NCI-H2107 treated with DMSO at 0.1 percent for 48 hours (cell line): ENCODE measurements around the gene SIM2.

Experiments used
- DNase-seq: peaks from one replicate; lab custom pipeline; 2025; ENCODE audit not compliant: unreplicated experiment; lab: John Stamatoyannopoulos, UW

Gene SIM2

DNA sequence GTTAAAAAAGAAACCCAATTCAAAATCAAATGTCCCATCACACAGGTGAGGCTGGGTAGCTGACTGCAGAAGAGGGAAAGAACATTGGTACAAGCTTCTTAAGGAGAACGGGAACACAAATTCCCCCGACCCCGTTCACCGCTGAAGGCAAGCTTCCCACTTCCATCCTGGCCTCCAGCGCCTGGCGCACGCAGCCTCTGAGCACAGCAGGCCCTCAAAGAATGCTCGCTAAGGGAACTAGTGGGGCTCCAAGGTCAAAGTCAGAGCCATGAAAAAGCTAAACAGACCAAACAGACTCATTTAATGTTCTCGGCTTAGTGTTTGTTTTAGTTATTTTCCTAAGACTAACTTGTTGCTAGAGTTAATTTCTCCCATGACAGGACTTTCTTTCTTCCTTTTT lies 63.7 kb downstream of the SIM2 start:
- no peak for DNase-seq

- DNase-seq: no peak
Measured at GRCh38 chr21:36763305-36763704, 64.4 kb downstream of the SIM2 start.

DNA sequence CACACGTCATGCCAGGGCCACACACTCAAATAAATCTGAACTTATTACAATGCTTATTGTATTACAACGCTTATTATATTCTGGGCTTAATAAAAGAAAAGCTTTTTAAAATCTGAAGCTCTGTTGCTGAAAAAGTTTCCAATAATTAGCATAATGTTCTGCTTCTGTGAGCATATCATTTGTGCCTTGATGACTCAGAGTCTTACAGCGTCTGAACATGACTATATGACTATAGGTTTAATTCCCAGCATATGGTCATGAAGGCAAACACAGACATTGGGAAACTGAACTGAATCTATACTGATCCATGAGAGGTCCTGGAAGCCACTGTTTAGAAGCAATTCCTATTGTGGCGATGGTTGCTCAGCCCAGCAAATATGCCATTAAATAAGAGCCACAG lies 66.3 kb downstream of the SIM2 start:
- no peak for DNase-seq

DNA sequence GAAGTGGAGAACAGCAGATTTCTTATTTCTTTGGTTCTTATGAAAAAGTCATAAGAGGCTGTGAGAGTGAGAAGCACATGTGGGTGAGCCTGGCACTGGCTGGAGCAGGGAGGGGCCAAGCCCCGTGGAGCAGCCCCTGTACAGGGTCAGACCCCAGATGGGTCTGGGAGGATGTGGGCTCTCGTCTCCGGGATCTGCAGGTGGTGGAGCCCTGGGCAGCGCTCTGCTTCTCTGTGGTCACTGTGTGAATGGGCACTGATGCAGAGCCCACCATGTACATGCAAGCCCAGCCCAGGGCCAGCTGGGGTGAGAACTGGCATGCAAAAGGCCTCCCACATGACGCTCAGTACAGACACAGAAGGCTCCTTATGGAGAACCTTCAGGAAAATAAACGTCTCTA lies 67.6 kb downstream of the SIM2 start:
- no peak for DNase-seq

GRCh38 chr21:36767096-36767495 lies 68.2 kb downstream of the SIM2 start:
- no peak for DNase-seq

DNA sequence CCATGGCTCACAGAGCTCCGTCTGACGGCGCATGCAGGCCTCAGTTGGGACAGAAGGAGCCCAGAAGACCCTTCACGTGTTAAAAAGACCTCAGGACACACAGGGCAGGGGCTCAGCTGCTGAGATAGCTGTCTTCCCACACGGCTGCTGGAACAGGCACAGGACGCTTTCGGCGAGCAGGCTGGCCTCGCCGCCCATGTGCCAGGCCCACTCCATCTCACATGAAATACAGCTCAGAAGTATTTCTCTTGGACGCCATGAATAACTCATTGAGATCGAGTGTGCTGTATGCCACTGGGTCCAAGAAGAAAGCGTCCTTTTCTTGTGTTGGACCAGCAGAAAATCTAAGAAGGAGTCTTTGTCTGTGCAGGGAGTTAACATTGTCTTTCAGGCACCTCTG lies 69.6 kb downstream of the SIM2 start:
- DNase-seq: no peak

GRCh38 chr21:36769051-36769839 lies 70.3 kb downstream of the SIM2 start:
- no peak for DNase-seq

DNA sequence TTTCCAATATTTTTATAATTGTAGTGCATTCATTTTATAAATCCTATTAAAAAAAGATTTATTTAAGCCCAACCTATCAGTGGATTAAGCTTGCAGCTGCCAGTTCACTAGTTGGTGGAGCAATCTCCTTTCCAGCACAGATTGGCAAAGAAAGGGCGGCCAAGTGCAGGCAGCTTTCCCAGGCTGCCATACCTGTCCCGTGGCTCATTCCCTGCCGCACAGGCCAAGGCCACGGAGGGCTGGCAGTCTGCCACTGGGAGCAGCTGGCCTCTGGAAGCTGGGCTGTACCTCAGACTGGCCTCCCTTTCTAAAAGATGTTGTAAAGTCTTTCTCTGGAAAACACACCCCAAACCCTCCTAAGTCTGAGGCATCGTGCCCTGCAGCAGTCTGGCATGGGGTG lies 74.2 kb downstream of the SIM2 start:
- DNase-seq: peak; percentile 19

DNA sequence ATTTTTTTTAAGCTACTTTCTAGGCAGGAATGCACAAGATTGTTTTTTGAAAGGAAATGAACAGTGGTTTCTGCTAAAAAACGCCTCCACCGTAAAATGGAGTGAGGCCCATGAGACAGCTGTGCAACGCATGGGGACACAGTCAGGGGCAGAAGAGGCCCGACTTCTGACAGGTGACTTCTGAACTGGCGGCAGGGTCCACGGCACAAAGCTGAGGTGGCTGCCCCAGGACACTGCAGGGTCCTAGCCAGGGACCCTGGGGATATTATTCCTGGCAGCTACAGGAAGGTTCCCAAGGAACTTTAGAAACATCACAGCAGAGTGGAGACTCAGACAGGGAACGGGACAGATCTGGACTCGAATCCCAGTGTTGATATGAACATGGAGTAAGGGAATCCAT lies 75.1 kb downstream of the SIM2 start:
- no peak for DNase-seq

- no peak for DNase-seq
Measured at GRCh38 chr21:36776981-36777617, 78.2 kb downstream of the SIM2 start.

DNA sequence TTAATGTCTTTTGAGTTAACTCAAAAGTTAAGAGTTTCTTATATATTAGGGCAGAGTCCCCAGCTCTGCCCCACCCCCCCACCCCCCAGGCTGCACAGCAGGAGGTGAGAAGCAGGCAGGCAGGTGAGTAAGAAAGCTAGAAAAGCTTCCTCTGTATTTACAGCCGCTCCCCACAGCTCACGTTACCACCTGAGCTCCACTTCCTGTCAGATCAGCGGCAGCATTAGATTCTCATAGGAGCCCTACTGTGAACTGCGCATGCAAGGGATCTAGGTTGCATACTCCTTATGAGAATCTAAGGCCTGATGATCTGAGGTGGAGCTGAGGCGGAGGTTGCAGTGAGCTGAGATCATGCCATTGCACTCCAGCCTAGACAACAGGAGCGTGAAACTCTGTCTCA lies 81.9 kb downstream of the SIM2 start:
- DNase-seq: no peak

- no peak for DNase-seq
Measured at GRCh38 chr21:36783612-36784374, 84.9 kb downstream of the SIM2 start.

DNA sequence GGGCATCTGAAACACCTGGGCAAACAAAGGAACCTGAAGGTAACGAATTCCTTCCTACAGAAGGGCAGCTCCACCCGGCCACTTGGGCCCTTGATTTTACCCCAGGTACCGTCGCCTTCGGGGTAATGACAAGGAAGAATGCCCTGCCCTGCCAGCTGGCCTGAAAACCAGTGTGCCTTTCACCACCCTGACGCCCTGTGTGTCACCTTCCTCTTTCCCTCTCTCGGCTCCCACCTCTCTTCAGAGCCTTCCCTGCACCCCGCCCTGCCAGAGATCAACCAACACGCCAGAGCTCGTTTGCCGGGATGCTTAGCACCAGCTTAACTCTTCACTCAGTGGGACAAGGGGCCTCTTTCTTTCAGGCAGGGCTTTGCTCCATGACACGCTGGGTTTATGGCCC lies 86.0 kb downstream of the SIM2 start:
- DNase-seq: no peak

DNA sequence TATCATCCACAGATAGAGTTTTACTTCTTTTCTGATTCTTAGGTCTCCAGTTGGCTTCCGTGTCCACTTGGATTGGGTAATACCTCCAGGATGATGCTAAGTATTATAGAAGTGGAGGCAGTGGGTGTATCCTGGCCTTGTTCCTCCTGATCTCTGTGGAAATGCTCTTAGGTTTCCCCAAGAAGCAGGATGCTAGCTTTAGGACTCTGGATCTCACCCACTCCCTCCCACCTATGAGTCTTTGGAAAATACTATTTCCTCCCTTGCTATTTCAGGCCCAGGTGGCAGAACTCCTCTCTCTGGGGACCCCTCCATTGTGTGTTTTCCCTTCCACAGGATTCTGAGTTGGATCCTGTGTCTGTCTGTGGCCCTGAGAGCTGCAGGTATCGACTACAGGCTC lies 86.7 kb downstream of the SIM2 start:
- no peak for DNase-seq

GRCh38 chr21:36786186-36786585 lies 87.3 kb downstream of the SIM2 start:
- no peak for DNase-seq

- no peak for DNase-seq
Measured at GRCh38 chr21:36788120-36788638, 89.3 kb downstream of the SIM2 start.

DNA sequence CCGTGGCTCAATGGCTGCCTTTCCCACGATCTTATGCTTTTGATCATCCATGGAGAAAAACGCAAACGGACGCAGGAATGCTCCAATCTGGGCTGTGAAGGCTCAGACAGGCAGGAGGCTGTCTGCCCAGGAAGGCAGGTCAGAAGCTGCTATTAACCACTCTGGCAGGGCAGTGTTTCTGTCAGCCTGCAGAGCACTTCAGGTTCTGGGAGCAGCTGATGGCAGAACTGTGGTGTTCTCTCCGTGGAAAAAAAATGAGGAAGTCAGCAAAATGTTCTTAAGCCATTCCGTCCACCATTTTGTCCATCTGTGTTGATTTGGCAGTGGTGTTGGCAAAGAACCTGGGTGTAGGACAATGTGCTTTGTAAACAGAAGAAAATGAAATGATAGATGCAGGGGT lies 91.7 kb downstream of the SIM2 start:
- DNase-seq: no peak

DNA sequence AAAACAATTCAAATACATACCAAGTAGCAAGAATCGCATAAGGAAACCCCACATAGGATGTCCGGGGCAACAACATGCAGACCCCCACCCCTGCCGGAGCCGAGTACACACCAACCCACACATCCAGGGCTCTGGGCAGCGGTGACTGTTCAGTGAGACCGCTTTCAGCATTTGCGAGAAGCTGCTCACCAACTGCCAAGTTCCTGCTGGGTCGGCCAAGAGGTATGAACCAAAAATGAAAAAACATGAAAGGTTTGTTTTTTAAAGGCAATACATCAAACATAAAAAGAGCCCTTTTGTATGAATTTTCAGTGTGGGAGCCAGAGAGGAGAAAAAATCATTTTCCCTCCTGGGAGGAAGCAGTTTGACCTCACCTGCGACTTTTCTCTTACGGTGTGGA lies 92.3 kb downstream of the SIM2 start:
- no peak for DNase-seq

- DNase-seq: peak; percentile 34
Measured at GRCh38 chr21:36791695-36792470, 93.0 kb downstream of the SIM2 start.

DNA sequence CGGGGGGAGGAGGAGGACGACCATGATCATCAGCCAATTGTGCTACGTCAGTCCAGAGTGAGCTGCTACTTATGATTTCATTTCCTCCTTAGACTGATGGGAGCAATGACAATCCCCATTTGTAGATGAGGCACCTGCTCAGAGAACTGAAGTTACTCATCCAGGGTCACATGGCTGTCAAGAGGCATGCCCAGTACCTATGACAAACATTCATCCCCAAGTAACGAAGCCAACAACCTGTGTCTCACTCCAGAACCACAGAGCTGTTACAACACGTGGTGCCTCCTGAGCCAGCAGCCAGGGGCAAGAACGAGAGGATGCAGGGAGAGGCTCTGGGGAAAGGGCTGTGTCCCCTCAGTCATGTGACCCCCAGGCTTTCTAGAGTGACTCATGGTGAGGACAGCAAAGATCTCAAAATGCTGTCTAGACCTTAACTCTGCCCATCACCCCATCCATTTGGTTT lies 93.6 kb downstream of the SIM2 start:
- peak; percentile 58 for DNase-seq

- DNase-seq: no peak
Measured at GRCh38 chr21:36796070-36796469, 97.2 kb downstream of the SIM2 start.
